GF-D8 (cell line): ENCODE measurements around the gene CLDN22.

Experiments
- DNase-seq: peaks from one replicate; lab custom pipeline; 2025; lab: John Stamatoyannopoulos, UW

Gene CLDN22

GRCh38 chr4:183320211-183321059 is at the start of gene CLDN22:
Gene CLDN22 (minus strand): TSS chr4:183320276. CDS start chr4:183320218, 58 bp downstream.
- no peak for DNase-seq

- no peak for DNase-seq
Measured at GRCh38 chr4:183369073-183369472, 49.0 kb upstream of the CLDN22 start.

- no peak for DNase-seq
Measured at GRCh38 chr4:183366206-183366835, 46.2 kb upstream of the CLDN22 start.

GRCh38 chr4:183364025-183364424 is 43.9 kb upstream of the CLDN22 start:
- no peak for DNase-seq

GRCh38 chr4:183362916-183363542 is 43.0 kb upstream of the CLDN22 start:
- DNase-seq, result no peak

- DNase-seq, result no peak
Measured at GRCh38 chr4:183362036-183362435, 42.0 kb upstream of the CLDN22 start.

GRCh38 chr4:183360161-183360919 is 40.3 kb upstream of the CLDN22 start:
- no peak for DNase-seq

GRCh38 chr4:183358215-183358755 is 38.2 kb upstream of the CLDN22 start:
- no peak for DNase-seq

GRCh38 chr4:183356931-183357675 is 37.0 kb upstream of the CLDN22 start:
- DNase-seq, result no peak

- no peak for DNase-seq
Measured at GRCh38 chr4:183356173-183356830, 36.2 kb upstream of the CLDN22 start.

GRCh38 chr4:183355405-183355804 is 35.3 kb upstream of the CLDN22 start:
- DNase-seq, result no peak

GRCh38 chr4:183354219-183354618 is 34.1 kb upstream of the CLDN22 start:
- DNase-seq, result no peak

GRCh38 chr4:183353557-183353956 is 33.5 kb upstream of the CLDN22 start:
- no peak for DNase-seq

GRCh38 chr4:183352546-183352945 is 32.5 kb upstream of the CLDN22 start:
- DNase-seq, result no peak

- DNase-seq, result no peak
Measured at GRCh38 chr4:183350317-183351071, 30.4 kb upstream of the CLDN22 start.

- no peak for DNase-seq
Measured at GRCh38 chr4:183349673-183350072, 29.6 kb upstream of the CLDN22 start.

- no peak for DNase-seq
Measured at GRCh38 chr4:183348706-183349659, 28.9 kb upstream of the CLDN22 start.

- DNase-seq, result no peak
Measured at GRCh38 chr4:183348136-183348535, 28.1 kb upstream of the CLDN22 start.

GRCh38 chr4:183347566-183347965 is 27.5 kb upstream of the CLDN22 start:
- no peak for DNase-seq
